Chondrocyte (in vitro differentiated cells): ENCODE data around the gene SORL1. TPM values are rescaled to one million over a fixed set of nuclear protein-coding genes. Genes with fewer than 3 reads are reported as not detected.
"Not testable (repeated sequence)": the region's sequence is repeated elsewhere in the genome, so short reads cannot be mapped to it uniquely, and the experiment has no call there.

Experiments
- DNase-seq: peaks from one replicate; pipeline ENCODE4 v3.0.0; 2021; ENCODE audit warnings: mixed read lengths, low spot score
- H3K27ac Mint-ChIP-seq: one replicate; pipeline ENCODE4 v1.8.0; 2021; ENCODE audit warnings: mild to moderate bottlenecking, moderate library complexity, mixed read lengths; ENCODE audit not compliant: unreplicated experiment
- H3K27me3 Mint-ChIP-seq: 2 replicates; pipeline ENCODE4 v1.8.0; 2021; ENCODE audit warnings: low read depth, mixed read lengths
- H3K36me3 Mint-ChIP-seq: 2 replicates; pipeline ENCODE4 v1.8.0; 2021; ENCODE audit warnings: low read depth, mixed read lengths
- H3K4me1 Mint-ChIP-seq: 2 replicates; pipeline ENCODE4 v1.8.0; 2021; ENCODE audit warnings: low read depth, mild to moderate bottlenecking, mixed read lengths
- H3K4me3 Mint-ChIP-seq: one replicate; pipeline ENCODE4 v1.8.0; 2021; ENCODE audit warnings: mild to moderate bottlenecking, moderate library complexity, mixed read lengths; ENCODE audit not compliant: unreplicated experiment
- H3K9me3 Mint-ChIP-seq: 2 replicates; pipeline ENCODE4 v1.8.0; 2021; ENCODE audit warnings: low read depth, mixed read lengths
- long read RNA-seq: library from polyadenylated mRNA; stranded (forward); transcript quantifications from one replicate; pipeline ENCODE4 v2.0.0, GENCODE V29; 2021
- total RNA-seq: library from RNA; stranded (reverse); gene quantifications from 3 replicates; pipeline ENCODE4 v1.2.1, GENCODE V29; 2021
- TF ChIP-seq, protein P1 (sequence below): fragments of 200-600 bp; sonication (generic); IDR thresholded peaks from 2 replicates; pipeline ENCODE4 v1.5.0; 2021; ENCODE audit warnings: antibody characterized with exemption, mild to moderate bottlenecking, moderate library complexity

The SORL1 gene, protein sequence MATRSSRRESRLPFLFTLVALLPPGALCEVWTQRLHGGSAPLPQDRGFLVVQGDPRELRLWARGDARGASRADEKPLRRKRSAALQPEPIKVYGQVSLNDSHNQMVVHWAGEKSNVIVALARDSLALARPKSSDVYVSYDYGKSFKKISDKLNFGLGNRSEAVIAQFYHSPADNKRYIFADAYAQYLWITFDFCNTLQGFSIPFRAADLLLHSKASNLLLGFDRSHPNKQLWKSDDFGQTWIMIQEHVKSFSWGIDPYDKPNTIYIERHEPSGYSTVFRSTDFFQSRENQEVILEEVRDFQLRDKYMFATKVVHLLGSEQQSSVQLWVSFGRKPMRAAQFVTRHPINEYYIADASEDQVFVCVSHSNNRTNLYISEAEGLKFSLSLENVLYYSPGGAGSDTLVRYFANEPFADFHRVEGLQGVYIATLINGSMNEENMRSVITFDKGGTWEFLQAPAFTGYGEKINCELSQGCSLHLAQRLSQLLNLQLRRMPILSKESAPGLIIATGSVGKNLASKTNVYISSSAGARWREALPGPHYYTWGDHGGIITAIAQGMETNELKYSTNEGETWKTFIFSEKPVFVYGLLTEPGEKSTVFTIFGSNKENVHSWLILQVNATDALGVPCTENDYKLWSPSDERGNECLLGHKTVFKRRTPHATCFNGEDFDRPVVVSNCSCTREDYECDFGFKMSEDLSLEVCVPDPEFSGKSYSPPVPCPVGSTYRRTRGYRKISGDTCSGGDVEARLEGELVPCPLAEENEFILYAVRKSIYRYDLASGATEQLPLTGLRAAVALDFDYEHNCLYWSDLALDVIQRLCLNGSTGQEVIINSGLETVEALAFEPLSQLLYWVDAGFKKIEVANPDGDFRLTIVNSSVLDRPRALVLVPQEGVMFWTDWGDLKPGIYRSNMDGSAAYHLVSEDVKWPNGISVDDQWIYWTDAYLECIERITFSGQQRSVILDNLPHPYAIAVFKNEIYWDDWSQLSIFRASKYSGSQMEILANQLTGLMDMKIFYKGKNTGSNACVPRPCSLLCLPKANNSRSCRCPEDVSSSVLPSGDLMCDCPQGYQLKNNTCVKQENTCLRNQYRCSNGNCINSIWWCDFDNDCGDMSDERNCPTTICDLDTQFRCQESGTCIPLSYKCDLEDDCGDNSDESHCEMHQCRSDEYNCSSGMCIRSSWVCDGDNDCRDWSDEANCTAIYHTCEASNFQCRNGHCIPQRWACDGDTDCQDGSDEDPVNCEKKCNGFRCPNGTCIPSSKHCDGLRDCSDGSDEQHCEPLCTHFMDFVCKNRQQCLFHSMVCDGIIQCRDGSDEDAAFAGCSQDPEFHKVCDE (N-terminal part only)
- total RNA-seq, result 0.85 to 0.92 TPM (median 0.87 TPM) in 3 replicates
- long read RNA-seq, result 0 reads

DNA sequence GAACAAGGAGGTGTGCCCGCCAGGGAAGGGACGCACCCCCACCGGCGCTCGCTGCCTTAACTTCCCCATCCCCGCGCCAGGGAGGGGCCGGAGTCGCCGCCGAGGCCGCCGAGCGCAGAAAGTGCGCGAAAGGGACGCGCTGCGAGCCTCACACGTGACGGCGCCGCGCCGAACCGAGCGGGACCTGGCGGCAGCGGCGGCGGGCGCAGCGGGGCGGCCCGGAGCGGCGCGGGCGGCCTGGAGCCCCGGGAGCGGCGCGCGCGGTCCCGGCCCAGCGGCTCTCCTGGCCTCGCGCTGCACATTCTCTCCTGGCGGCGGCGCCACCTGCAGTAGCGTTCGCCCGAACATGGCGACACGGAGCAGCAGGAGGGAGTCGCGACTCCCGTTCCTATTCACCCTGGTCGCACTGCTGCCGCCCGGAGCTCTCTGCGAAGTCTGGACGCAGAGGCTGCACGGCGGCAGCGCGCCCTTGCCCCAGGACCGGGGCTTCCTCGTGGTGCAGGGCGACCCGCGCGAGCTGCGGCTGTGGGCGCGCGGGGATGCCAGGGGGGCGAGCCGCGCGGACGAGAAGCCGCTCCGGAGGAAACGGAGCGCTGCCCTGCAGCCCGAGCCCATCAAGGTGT lies at the start of gene SORL1:
TSS of gene SORL1 (plus strand) at position 329 of the 623 bp plus-strand sequence. CDS start at position 347, 18 bp downstream.
- peaks cover 11% of the 10 kb centered on the region for H3K4me1 Mint-ChIP-seq
- peaks cover 2% of the 10 kb centered on the region for H3K9me3 Mint-ChIP-seq
- no peak for DNase-seq
- peaks cover 52% of the 10 kb centered on the region for H3K27me3 Mint-ChIP-seq
- H3K4me3 Mint-ChIP-seq, result peak within 1 kb of the TSS; percentile 72
- no peak within 1 kb of the TSS for H3K27ac Mint-ChIP-seq
- peaks cover 3% of the 10 kb centered on the region for H3K36me3 Mint-ChIP-seq
- TF ChIP-seq, protein P1, sequence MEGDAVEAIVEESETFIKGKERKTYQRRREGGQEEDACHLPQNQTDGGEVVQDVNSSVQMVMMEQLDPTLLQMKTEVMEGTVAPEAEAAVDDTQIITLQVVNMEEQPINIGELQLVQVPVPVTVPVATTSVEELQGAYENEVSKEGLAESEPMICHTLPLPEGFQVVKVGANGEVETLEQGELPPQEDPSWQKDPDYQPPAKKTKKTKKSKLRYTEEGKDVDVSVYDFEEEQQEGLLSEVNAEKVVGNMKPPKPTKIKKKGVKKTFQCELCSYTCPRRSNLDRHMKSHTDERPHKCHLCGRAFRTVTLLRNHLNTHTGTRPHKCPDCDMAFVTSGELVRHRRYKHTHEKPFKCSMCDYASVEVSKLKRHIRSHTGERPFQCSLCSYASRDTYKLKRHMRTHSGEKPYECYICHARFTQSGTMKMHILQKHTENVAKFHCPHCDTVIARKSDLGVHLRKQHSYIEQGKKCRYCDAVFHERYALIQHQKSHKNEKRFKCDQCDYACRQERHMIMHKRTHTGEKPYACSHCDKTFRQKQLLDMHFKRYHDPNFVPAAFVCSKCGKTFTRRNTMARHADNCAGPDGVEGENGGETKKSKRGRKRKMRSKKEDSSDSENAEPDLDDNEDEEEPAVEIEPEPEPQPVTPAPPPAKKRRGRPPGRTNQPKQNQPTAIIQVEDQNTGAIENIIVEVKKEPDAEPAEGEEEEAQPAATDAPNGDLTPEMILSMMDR, result peak; percentile 81

DNA sequence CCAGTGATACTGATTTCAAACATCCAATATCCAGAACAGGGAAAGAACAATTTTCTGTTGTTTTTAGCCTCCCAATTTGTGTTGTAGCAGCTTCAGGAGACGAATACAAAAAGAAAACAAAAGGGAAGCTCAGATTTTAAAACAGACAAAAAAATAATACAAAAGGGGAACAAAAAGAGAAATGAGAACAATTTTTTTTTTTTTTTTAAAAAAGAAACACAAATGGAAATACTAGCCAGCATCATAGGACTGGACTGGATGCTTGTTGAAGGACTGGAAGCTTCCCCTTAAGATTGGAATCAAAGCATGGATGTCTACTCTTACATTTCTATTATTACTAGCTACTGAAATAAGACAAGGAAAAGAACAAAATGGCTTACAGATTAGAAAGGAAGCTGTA lies 46.5 kb upstream of the SORL1 start:
- Mint-ChIP-seq H3K36me3 (no peaks in the 10 kb centered on the region), H3K4me3 (no peak overlapping the region), H3K4me1 (no peaks in the 10 kb centered on the region), H3K27me3 (peaks cover 23% of the 10 kb centered on the region), H3K27ac (no peak overlapping the region), H3K9me3 (peaks cover 18% of the 10 kb centered on the region)
- TF ChIP-seq, protein P1, result no peak
- no peak for DNase-seq

DNA sequence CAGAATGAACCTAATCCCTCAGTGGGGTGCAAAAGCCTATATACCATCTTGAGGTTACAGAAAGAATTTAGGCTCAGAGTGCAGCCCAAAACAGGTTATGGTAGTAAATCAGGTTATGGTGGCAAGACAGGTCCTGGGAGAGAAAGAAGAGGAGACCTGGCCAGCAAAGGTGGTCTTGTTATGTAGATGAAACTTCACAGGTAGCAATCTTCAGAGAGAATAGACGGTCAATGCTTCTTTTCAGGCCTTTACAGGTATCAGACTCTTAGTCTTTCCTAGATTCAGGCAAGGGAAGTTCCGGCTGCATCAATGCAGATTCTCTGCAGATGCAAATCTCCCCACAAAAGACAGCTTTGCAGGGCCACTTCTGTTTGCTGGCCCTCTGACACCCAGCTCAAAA lies 45.8 kb upstream of the SORL1 start:
- peaks cover 15% of the 10 kb centered on the region for H3K9me3 Mint-ChIP-seq
- H3K27ac Mint-ChIP-seq, result no peak overlapping the region
- DNase-seq, result no peak
- no peak overlapping the region for H3K4me3 Mint-ChIP-seq
- TF ChIP-seq, protein P1, result no peak
- H3K27me3 Mint-ChIP-seq, result peaks cover 29% of the 10 kb centered on the region
- no peaks in the 10 kb centered on the region for H3K4me1 Mint-ChIP-seq
- H3K36me3 Mint-ChIP-seq, result no peaks in the 10 kb centered on the region

DNA sequence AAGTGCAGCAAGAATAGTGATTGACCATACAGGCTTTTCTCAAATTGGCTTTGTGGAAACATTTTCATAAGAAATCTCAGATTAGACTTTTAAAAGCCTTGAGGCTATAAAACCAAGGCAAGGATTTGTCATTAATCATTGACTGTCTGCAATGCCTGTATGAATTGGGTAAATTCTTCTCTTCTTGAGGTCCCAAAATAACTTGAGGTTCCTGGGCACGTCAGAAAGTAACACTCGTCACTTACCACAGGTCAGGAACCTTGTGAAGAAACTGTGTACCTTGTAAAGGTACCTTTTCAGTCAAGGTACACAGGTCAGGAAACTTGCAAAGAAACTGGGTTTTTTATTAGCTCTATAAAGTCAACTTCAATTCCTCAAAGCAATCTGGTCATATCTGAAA lies 43.3 kb upstream of the SORL1 start:
- Mint-ChIP-seq H3K4me1 (no peaks in the 10 kb centered on the region), H3K27me3 (peaks cover 33% of the 10 kb centered on the region), H3K36me3 (no peaks in the 10 kb centered on the region), H3K4me3 (no peak overlapping the region), H3K9me3 (peaks cover 3% of the 10 kb centered on the region), H3K27ac (no peak overlapping the region)
- TF ChIP-seq, protein P1, result no peak
- DNase-seq, result no peak

DNA sequence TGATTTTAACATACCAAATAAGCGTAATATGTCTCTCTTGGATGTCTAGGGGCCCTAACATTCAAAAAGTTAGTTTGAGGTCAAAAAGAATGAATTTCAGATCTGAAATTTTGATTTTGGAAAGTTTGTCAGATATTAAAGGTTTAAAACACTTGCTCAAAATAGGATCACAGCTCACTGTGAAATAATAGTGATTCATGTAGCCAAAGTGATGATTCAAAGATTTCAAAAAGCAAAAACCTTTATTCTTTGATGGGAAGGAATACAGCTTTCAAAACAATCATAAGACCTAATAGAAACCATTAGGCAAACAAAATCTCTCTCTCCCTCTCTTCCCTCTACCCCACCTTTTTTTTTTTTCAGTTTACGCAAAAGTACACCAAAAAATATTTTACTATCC lies 42.1 kb upstream of the SORL1 start:
- not testable (repeated sequence) for H3K4me1 Mint-ChIP-seq, H3K36me3 Mint-ChIP-seq, H3K27ac Mint-ChIP-seq, H3K9me3 Mint-ChIP-seq, DNase-seq, H3K4me3 Mint-ChIP-seq
- H3K27me3 Mint-ChIP-seq, result peaks cover 36% of the 10 kb centered on the region

DNA sequence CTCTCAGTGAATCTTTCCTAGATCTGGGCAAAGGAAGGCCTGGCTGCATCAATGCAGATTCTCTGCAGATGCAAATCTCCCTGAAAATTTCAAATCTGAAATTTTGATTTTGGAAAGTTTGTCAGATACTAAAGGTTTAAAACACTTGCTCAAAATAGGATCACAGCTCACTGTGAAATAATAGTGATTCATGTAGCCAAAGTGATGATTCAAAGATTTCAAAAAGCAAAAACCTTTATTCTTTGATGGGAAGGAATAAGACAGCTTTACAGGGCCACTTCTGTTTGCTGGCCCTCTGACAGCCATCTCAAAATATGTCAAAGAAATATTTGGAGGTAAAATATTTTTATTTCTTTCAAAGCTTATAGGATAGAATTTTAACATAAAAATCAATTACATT lies 40.8 kb upstream of the SORL1 start:
- not testable (repeated sequence) for H3K4me1 Mint-ChIP-seq, DNase-seq, H3K4me3 Mint-ChIP-seq, H3K27ac Mint-ChIP-seq, H3K9me3 Mint-ChIP-seq, H3K36me3 Mint-ChIP-seq
- H3K27me3 Mint-ChIP-seq, result peaks cover 36% of the 10 kb centered on the region
